Nephron (organoid): ENCODE results near the gene PWWP2B.
"Not testable (repeated sequence)": the region's sequence is repeated elsewhere in the genome, so short reads cannot be mapped to it uniquely, and the experiment has no call there.

ENCODE experiments used
- H3K27ac Mint-ChIP-seq, 3 experiments: 2 replicates each; pipeline ENCODE4 v1.8.0; 2020; ENCODE audit warnings: mixed read lengths in 3 of 3, mild to moderate bottlenecking in 2 of 3, moderate library complexity in 1 of 3
- H3K27me3 Mint-ChIP-seq: 2 replicates; pipeline ENCODE4 v1.8.0; 2021; ENCODE audit warnings: low read depth, mild to moderate bottlenecking, moderate library complexity, mixed read lengths
- H3K36me3 Mint-ChIP-seq: 2 replicates; pipeline ENCODE4 v1.8.0; 2020; ENCODE audit warnings: low read depth, mixed read lengths
- H3K4me1 Mint-ChIP-seq: 2 replicates; pipeline ENCODE4 v1.8.0; 2020; ENCODE audit warnings: mixed read lengths
- H3K4me3 Mint-ChIP-seq, 3 experiments: 2 replicates each; pipeline ENCODE4 v1.8.0; 2020; ENCODE audit warnings: mild to moderate bottlenecking in 3 of 3, mixed read lengths in 3 of 3, moderate library complexity in 2 of 3
- H3K9me3 Mint-ChIP-seq: 2 replicates; pipeline ENCODE4 v1.8.0; 2020; ENCODE audit warnings: mixed read lengths
- TF ChIP-seq, protein P1 (sequence below), 3 experiments: fragments of 200-600 bp; sonication (generic); IDR thresholded peaks; one replicate each; pipeline ENCODE4 v1.5.0; 2021; ENCODE audit warnings: antibody characterized with exemption in 3 of 3; ENCODE audit not compliant: unreplicated experiment in 3 of 3

Gene PWWP2B

DNA sequence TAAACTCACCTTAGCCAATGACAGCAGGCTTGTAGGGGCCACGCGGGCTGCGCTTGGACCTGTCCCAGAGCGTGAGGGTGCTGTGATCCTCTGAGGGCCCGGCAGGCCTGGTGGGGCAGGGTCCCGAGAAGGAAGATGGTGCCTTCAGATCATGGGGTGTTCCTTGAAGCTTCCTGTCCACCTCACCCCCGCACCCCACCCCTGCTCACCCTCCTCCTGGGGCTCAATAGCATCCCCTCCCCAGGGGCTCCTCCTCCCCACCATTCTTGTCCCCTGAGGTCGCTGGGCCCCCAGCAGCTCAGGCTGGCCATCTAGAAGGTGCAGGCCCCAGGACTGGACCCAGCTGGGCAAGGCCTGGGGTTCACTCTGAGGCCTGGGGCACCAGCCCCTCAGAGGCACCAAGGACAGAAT lies 33.9 kb downstream of the PWWP2B start:
- Mint-ChIP-seq H3K9me3 (no peaks in the 10 kb centered on the region), H3K4me3 (no peak overlapping the region), H3K36me3 (no peaks in the 10 kb centered on the region), H3K27me3 (no peaks in the 10 kb centered on the region), H3K27ac (no peak overlapping the region), H3K4me1 (peaks cover 9% of the 10 kb centered on the region)
- TF ChIP-seq, protein P1, sequence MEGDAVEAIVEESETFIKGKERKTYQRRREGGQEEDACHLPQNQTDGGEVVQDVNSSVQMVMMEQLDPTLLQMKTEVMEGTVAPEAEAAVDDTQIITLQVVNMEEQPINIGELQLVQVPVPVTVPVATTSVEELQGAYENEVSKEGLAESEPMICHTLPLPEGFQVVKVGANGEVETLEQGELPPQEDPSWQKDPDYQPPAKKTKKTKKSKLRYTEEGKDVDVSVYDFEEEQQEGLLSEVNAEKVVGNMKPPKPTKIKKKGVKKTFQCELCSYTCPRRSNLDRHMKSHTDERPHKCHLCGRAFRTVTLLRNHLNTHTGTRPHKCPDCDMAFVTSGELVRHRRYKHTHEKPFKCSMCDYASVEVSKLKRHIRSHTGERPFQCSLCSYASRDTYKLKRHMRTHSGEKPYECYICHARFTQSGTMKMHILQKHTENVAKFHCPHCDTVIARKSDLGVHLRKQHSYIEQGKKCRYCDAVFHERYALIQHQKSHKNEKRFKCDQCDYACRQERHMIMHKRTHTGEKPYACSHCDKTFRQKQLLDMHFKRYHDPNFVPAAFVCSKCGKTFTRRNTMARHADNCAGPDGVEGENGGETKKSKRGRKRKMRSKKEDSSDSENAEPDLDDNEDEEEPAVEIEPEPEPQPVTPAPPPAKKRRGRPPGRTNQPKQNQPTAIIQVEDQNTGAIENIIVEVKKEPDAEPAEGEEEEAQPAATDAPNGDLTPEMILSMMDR (IDR thresholded peaks at IDR 0.05; ENCODE audit: unreplicated experiment in 3 of 3) = no peak

DNA sequence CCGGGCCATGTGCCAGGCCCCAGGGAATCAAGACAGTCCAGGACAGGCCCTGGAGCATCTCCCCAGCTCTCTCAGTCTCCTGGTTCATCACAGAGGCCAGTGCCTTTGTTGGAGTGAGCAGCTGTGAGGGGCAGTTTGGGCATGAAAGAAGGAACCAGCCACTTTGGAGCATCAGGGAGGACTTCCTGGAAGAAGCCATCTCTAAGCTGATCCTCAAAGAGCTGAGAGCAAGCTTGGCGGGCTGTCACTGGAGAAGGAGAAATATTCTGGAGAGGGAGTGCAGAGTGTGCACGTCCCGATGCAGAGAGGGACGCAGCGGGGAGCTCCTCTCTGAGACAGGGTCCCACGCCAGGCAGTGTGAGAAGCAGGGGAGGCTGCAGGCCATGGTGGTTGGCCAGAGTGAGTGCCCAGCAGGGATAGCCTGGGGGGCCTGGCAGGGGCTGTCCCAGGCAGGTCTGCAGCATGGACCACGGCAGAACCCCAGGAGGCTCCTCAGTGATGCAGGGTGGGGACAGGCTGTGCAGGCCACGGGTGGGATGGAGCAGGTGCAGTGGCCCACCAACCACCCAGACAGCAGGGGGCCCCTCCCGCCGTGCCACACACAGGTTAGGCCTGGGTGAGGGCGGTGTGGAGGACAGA lies 34.7 kb downstream of the PWWP2B start:
- Mint-ChIP-seq H3K36me3 (no peaks in the 10 kb centered on the region), H3K4me3 (no peak overlapping the region), H3K9me3 (no peaks in the 10 kb centered on the region), H3K27me3 (no peaks in the 10 kb centered on the region), H3K27ac (no peak overlapping the region), H3K4me1 (peaks cover 9% of the 10 kb centered on the region)
- TF ChIP-seq, protein P1 (IDR thresholded peaks at IDR 0.05; ENCODE audit: unreplicated experiment in 3 of 3) = no peak

DNA sequence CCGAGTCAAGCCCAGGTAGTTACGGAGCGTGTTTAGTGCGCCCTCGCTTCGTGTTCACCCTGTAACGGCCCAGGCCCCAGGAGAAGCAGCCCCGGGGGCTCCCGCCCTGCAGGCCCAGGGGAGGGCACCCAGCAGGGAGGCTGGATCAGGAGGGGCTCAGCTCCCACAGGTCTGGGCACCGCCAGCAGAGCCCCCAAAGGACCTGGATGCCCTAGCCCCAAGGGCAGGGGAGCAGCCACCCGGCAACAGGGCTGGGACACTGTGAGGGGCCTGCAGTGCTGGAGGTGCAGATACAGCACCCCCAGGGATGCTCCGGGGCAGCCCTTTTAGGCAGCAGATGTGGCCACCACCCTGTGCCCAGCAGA lies 35.2 kb downstream of the PWWP2B start:
- Mint-ChIP-seq H3K9me3 (no peaks in the 10 kb centered on the region), H3K27ac (no peak overlapping the region), H3K27me3 (no peaks in the 10 kb centered on the region), H3K4me3 (no peak overlapping the region), H3K4me1 (peaks cover 9% of the 10 kb centered on the region), H3K36me3 (no peaks in the 10 kb centered on the region)
- TF ChIP-seq, protein P1 (IDR thresholded peaks at IDR 0.05; ENCODE audit: unreplicated experiment in 3 of 3) = no peak

DNA sequence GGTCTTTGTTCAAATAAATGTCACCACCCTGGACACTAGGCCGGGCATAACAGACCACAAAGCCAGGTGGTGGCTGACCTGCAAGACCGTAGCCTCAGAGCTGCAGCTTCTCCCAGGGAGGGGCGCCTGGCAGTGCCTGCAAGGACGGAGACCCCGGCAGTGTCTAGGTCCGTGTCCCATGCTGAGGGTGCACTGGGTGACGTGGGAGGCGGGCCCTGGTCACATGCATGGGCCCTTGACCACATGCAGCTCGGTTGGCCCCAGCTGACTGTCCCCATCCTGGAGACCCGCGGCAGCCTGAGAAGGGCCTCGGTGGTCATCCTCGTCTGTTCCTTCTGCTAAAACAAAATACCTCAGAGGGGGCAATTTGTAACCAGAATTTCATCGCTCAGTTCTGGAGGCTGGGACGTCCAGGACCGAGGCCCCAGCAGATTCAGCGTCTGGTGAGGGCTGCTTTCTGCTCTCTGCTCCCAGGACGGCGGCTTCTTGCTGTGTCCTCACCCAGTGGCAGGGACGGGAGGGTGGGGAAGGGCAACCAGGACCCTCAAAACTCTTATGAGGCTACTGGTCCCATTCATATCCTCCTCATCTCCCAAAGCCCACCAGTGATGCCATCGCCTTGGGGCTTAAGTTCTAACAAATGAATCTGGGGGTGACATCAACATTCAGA lies 36.8 kb downstream of the PWWP2B start:
- TF ChIP-seq, protein P1 (IDR thresholded peaks at IDR 0.05; ENCODE audit: unreplicated experiment in 3 of 3) = no peak
- Mint-ChIP-seq H3K4me1 (peaks cover 11% of the 10 kb centered on the region), H3K4me3 (no peak overlapping the region), H3K27ac (no peak overlapping the region), H3K27me3 (no peaks in the 10 kb centered on the region), H3K36me3 (no peaks in the 10 kb centered on the region), H3K9me3 (no peaks in the 10 kb centered on the region)

DNA sequence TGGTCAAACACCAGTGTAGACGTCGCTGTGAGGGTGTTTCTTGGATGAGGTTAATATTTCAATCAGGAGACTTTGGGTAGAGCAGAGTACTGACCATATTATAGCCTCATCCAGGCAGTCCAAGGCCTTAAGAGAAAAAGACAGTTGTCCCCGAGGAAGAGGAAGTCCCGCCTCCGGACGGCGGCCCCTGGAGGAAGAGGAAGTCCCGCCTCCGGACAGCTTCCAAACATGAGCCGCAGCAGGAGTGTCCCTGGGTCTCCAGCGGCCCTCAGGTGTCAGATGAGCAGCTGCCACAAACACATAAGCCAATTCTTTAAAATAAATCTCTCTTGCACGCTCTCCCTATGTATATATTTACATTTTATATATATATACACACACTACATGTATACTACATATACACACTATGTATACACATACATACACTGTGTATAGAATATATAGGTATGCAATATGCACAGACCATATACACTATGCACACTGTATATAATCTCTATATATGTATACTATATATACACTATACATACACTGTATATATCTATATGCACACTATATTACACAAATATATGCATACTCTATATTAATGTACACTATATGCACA lies 37.5 kb downstream of the PWWP2B start:
- TF ChIP-seq, protein P1 (IDR thresholded peaks at IDR 0.05; ENCODE audit: unreplicated experiment in 3 of 3) = no peak
- no peak overlapping the region for H3K27ac Mint-ChIP-seq
- H3K9me3 Mint-ChIP-seq = no peaks in the 10 kb centered on the region
- H3K27me3 Mint-ChIP-seq = no peaks in the 10 kb centered on the region
- H3K36me3 Mint-ChIP-seq = no peaks in the 10 kb centered on the region
- no peak overlapping the region for H3K4me3 Mint-ChIP-seq
- H3K4me1 Mint-ChIP-seq = peaks cover 16% of the 10 kb centered on the region

DNA sequence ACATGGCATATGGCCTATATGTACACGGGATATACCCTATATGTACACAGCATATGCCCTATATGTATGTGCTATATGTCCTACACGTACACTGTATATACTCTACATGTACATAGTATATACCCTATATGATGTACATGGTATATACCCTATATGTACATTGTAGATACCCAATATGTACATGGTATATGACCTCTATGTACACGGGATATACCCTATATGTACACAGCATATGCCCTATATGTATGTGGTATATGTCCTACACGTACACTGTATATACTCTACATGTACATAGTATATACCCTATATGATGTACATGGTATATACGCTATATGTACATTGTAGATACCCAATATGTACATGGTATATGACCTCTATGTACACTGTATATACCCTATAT lies 38.3 kb downstream of the PWWP2B start:
- H3K27me3 Mint-ChIP-seq, H3K4me3 Mint-ChIP-seq, H3K9me3 Mint-ChIP-seq, H3K27ac Mint-ChIP-seq, H3K36me3 Mint-ChIP-seq: not testable (repeated sequence)
- H3K4me1 Mint-ChIP-seq = peaks cover 14% of the 10 kb centered on the region

DNA sequence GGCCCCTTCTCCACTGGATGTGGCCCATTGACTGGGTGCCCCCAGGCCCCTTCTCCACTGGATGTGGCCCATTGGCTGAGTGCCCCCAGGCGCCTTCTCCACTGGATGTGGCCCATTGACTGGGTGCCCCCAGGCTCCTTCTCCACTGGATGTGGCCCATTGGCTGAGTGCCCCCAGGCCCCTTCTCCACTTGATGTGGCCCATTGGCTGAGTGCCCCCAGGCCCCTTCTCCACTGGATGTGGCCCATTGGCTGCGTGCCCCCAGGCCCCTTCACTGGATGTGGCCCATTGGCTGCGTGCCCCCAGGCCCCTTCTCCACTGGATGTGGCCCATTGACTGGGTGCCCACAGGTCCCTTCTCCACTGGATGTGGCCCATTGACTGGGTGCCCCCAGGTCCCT lies 39.1 kb downstream of the PWWP2B start:
- not testable (repeated sequence) for H3K27me3 Mint-ChIP-seq, H3K4me3 Mint-ChIP-seq, H3K9me3 Mint-ChIP-seq, H3K27ac Mint-ChIP-seq, H3K36me3 Mint-ChIP-seq
- peaks cover 12% of the 10 kb centered on the region for H3K4me1 Mint-ChIP-seq
